Hematopoietic multipotent progenitor cell treated with erythropoietin and hydrocortisone succinate and interleukin-3 and kit ligand, for 6 days (in vitro differentiated cells): ENCODE data around the gene IGFN1.
"Not testable (repeated sequence)": the region's sequence is repeated elsewhere in the genome, so short reads cannot be mapped to it uniquely, and the experiment has no call there.

Experiments
- DNase-seq: peaks from one replicate; pipeline ENCODE4 v3.0.0-alpha.2; 2015

IGFN1 gene

GRCh38 chr1:201190624-201191051, at the start of gene IGFN1:
TSS of gene IGFN1 (plus strand) at chr1:201190824. CDS start at chr1:201193294, 2,470 bp downstream.
- DNase-seq, result no peak

- no peak for DNase-seq
Observed at GRCh38 chr1:201140941-201141260, 49.7 kb upstream of the IGFN1 start.

DNA sequence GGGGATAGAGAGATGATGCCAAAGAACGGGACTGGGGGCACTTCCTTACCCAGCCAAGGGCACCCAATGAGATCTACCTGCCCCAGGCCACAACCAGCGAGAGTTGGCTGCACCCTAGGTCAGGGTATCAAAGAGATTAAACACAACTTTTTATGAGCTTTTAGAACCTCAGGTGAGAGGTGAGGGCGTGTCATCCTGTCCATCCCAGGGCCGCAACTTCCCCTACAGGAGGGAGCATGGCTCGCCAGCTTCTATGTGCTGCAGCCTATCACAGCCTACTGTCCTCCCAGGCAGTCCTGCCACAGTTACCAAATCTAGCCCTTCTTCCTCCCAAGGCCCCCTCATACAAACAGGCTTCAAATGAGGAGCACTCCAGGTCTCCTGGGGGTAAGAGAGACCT, 49.2 kb upstream of the IGFN1 start:
- DNase-seq, result no peak

GRCh38 chr1:201142011-201142848, 48.4 kb upstream of the IGFN1 start:
- DNase-seq, result no peak

DNA sequence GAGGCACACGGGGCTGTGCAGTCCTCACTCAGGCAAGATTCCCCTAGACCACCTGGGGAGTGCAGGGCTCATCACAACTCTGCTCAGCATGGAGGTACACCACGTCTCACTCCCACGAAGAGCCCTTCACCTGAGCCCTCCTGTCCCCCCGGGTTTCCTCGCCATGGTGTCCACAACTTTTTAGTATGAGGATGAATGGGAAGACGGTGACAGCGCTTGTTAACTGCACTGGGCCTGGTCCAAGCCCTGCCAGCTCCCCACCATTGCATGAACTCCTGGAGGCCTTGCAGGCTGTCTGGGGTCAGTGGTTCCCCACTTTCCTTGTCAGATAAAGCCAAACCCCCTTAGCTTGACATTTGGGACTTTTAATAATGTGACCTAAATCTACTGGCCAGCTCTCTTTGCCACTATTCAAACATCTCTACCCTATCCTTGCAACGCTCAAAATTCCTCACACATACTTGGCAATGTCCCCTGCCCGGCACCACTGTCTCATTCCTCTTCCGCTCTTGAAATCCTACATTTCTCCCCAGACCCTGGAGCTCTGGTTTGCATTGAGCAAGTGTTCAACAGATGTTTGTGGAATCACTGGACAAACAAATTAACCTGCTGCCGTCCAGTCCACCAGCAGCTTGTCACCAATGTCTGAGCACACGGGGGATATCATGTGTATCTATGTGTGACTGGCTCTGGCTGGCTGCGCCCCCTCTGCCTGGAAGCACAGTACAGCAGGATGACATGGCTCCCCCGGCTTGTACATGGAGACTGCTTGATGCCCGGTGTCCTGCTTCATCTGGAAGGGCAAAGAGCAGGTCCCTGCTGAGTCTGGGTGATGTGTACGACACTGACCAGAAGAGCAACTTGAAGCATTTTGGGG, 47.5 kb upstream of the IGFN1 start:
- no peak for DNase-seq

DNA sequence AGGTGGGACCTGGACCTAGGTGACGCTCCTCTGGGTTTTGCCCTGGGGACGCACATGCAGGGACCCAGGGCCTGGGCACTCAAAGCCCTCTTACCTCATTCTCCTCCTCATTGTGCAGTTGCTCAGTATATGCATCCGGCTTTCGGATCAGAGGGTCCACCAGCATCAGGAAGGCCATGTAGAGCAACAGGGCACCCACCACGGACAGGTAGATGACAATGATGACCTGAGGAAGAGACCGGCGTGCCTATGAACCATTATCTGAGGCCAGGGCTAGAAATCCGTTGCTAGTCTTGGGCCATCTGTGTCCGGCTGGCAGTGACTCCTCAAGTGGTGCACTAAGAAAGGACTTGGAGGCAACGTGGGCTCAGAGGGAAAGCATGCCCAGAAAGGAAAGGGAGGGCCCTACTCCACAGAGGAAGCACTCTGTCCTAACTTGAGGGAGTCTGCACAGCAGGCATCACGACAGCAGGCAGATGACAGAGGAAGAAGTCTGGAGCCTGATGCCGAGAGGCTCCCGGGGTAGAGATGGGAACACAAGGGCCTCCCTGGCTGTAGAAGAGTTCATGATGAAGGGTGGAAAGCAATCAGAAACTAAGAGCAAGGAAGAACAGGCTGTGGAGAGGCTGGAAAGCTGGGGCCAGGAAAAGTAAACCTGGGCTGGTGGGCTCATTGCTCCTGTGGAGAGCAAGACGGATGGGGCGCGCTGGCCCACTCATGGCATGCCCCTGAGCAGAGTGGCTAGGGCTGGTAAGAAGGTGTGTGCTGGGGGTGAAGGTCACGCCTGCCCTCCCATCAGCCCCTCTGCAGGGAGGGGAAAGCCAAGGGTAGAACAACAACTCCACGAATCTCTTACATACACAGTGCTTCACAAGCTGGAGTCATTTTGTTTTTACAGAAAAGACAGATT, 46.6 kb upstream of the IGFN1 start:
- no peak for DNase-seq

GRCh38 chr1:201144701-201145100, 45.9 kb upstream of the IGFN1 start:
- DNase-seq, result no peak

DNA sequence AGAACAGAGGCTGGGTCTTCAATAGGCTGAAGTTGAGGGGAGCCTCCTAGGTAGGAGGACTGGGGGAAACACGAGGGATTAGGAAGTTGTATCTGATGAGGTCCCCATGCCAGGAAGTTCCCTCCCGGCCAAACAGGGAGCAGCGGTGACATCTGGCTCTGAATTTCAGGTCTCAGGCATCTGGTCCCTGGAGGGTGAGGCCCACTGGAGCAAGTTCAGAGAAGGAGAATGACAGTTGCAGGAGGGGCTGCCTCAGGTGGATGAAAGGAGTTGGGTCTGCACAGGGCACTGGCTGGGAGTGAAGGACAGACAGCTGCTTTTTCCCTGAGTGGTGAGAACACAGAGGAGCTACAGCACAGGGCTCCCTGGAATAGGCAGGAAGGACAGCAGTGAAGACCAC, 45.5 kb upstream of the IGFN1 start:
- no peak for DNase-seq

GRCh38 chr1:201145816-201146215, 44.8 kb upstream of the IGFN1 start:
- DNase-seq, result no peak

DNA sequence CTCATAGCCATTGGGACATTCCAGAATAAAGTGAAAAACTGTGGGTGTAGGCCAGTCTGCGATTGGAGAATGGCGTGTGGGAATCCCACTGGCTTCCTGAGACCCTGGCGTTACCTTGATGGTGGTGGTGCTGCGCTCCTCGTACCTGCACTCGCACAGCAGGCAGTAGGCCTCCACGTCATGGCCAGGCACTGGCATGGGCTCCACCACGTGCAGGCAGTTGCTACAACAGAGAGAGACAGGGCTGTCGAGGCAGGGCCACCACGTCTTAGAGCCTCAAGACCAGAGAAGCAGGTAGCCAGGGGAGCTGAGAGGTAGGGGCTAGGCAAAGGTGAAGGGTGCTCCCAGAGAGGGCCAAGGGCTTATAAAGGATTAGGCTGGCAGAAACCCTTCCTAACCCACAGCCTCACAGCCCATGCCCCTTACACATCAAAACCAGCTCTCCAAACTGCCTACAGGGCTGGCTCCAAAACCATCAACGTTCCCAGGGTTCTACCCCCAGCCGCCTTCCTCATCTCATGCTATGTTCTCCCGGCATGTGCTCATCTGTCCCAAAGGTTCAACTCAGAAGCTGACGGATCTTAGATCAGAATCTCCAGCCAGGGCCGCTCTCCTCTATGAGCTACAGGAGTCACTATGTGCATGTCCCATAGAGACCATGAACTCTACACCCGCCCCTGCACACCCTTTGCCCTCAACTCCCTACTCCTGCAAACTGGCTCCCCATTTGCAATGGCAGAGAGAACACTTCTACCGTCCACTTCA, 43.8 kb upstream of the IGFN1 start:
- DNase-seq, result no peak

DNA sequence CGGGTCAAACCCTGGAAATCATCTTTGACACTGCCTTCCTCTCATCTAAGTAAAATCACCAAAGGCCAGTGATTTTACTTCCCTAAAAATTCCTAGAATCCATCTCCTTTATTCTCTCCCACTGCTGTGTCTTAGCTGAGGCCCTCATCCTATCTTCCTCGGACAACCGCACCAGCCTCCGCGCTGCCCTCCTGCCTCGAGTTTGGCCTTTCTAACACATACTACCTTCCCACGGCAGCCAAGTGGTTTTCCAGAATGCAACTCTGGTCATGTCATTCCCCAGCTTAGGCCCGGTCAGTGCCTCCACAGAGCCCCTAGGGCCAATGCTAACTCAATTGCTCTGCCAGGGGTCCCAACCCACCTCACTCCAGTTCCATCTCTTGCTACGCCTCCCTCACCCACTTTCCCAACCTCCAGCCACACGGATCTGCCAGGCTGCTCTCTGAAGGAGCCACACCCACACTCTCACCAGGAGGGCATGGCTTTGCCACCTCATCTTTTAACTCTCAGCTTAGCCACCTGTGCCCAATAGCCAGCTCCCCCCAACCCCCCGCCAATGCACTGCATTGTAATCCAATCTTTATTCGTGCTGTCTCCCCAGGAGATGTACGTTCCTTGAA, 43.1 kb upstream of the IGFN1 start:
- no peak for DNase-seq

- DNase-seq, result peak; percentile 82
Observed at GRCh38 chr1:201149400-201149799, 41.2 kb upstream of the IGFN1 start.

DNA sequence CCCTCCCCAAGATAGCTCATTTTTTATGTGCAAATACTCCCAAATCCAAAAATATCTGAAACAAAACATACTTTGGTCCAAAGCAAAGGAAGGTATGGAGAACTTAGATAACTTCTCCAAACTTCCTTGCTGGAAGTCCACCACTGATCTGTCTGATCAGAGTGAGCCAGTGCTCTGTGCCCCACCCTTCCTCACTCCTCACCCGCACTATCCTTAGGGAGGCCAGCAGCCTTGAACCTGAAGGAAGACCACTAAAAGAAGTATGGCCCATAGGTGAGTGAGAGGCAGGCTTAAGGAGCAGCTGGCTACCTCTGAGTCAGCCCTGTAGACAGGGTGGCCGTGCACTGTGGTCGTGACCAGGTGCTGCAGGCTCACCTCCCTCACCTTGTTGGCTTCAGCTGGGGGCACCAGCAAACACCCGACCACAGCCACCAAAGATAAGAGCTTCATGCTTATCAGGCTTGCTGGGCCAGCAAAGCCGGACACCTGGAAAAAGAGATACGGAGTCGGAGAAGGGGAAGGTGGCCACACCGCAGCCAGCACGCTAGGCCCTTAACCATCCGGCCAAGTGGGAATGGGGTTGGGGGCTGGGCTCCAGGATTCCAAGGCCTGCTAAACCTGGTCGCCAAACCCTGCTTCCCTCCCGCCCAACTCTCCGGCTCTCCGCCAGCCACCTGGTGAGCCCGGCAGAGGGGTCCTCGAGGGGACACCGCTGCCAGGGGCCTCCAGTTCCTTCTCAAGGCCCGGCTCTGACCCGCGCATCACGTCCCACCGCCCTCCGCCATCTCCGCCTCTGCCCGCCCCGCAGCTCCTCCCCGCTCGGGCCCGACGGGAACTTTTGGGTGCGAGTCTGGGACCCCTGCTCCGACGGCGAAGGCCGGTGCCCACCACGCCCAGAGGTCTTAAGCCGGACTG, 36.9 kb upstream of the IGFN1 start:
- peak; percentile 74 for DNase-seq

GRCh38 chr1:201154389-201155165, 36.0 kb upstream of the IGFN1 start, which contains the start of gene TMEM9:
TSS of gene TMEM9 (minus strand) at chr1:201154474. CDS start at chr1:201153923, 551 bp downstream.
- DNase-seq, result peak; percentile 98

- DNase-seq, result no peak
Observed at GRCh38 chr1:201155354-201155753, 35.3 kb upstream of the IGFN1 start.

- DNase-seq, result no peak
Observed at GRCh38 chr1:201156346-201156745, 34.3 kb upstream of the IGFN1 start.

- peak; percentile 15 for DNase-seq
Observed at GRCh38 chr1:201156819-201157218, 33.8 kb upstream of the IGFN1 start.

GRCh38 chr1:201157949-201158348, 32.7 kb upstream of the IGFN1 start:
- no peak for DNase-seq

DNA sequence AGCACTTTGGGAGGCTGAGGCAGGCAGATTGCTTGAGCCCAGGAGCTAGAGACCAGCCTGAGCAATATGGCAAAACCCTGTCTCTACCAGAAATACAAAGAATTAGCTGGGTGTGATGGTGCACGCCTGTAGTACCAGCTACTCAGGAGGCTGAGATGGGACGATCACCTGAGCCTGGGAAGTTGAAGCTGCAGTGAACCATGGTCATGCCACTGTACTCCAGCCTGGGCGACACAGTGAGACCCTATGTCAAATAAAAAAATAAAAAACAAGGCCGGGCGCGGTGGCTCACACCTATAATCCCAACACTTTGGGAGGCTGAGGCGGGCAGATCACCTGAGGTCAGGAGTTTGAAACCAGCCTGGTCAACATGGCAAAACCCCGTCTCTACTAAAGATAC, 27.6 kb upstream of the IGFN1 start:
- DNase-seq, result not testable (repeated sequence)

DNA sequence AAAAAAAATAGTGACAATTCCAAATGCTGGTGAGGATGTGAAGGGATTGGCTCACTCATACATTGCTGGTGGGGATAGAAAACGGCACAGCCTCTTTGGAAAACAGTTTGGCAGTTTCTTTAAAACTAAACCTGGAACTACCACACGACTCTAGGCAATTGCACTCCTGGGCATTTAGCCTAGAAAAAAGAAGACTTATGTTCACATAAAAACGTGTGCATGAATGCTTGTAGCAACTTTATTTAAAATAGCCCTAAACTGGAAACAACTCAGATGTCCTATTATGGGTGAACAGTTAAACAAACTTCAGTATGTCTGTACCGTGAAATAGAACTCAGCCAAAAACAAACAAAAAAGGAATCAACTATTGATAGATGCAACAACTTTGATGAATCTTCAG, 26.9 kb upstream of the IGFN1 start:
- no peak for DNase-seq
